IMR-90 (cell line): ENCODE results near the gene SLF2. TPM values are rescaled to one million over a fixed set of nuclear protein-coding genes. Genes with fewer than 3 reads are reported as not detected.
A peak's percentile ranks its signal among the peaks of the same experiment; 100 is the strongest.

Experiments used
- ATAC-seq: fragments of 200-7000 bp; cut with Tn5 transposase; 2 replicates; pipeline ENCODE4 v1.9.1; 2020; ENCODE audit warnings: low read depth, mild to moderate bottlenecking, moderate library complexity
- BruUV-seq: library from RNA; stranded (reverse); fragments of 400-500 nt; replicated peaks from 2 replicates; lab custom pipeline; 2021; lab: Mats Ljungman, UMichigan
- CTCF ChIA-PET: fragments of 300-600 bp; formaldehyde crosslinking; extraction: SDS; loops from one replicate; lab custom pipeline; 2021; ENCODE audit warnings: antibody characterized with exemption; lab: Yijun Ruan, JAX
- POLR2A ChIA-PET: fragments of 300-600 bp; sonication (Branson Sonifier 250); formaldehyde crosslinking; loops from one replicate; lab custom pipeline; 2022; ENCODE audit warnings: antibody characterized with exemption; ENCODE audit not compliant: unreplicated experiment; lab: Charles Lee
- DNase-seq: peaks from one replicate; pipeline ENCODE4 v3.0.0; 2013
- H2AFZ ChIP-seq: replicated peaks from 2 replicates; pipeline ENCODE3; 2013; ENCODE audit warnings: low read length, mild to moderate bottlenecking; ENCODE audit not compliant: poor library complexity
- H2AK5ac ChIP-seq: 2 replicates; pipeline ENCODE4 v1.6.1; 2013; ENCODE audit warnings: low read depth, low read length, inconsistent platforms
- H2AK9ac ChIP-seq: replicated peaks from 2 replicates; pipeline ENCODE3; 2013; ENCODE audit warnings: mild to moderate bottlenecking, low read depth, low read length, moderate library complexity; ENCODE audit not compliant: poor library complexity
- H2BK120ac ChIP-seq: 2 replicates; pipeline ENCODE4 v1.6.1; 2013; ENCODE audit warnings: low read depth, low read length, inconsistent platforms
- H2BK15ac ChIP-seq: 3 replicates; pipeline ENCODE4 v1.6.1; 2013; ENCODE audit warnings: low read depth, low read length, inconsistent platforms
- H2BK20ac ChIP-seq: 2 replicates; pipeline ENCODE4 v1.6.1; 2013; ENCODE audit warnings: low read depth, mild to moderate bottlenecking, inconsistent platforms, low read length, moderate library complexity
- H2BK5ac ChIP-seq: 2 replicates; pipeline ENCODE4 v1.6.1; 2013; ENCODE audit warnings: mild to moderate bottlenecking, low read depth, low read length, inconsistent platforms; ENCODE audit not compliant: poor library complexity, severe bottlenecking
- H3K14ac ChIP-seq: replicated peaks from 2 replicates; pipeline ENCODE4 v1.6.1; 2013; ENCODE audit warnings: low read depth, low read length, inconsistent platforms
- H3K18ac ChIP-seq: 2 replicates; pipeline ENCODE4 v1.6.1; 2013; ENCODE audit warnings: low read depth, low read length, control low read depth
- H3K23ac ChIP-seq: 2 replicates; pipeline ENCODE4 v1.6.1; 2013; ENCODE audit warnings: low read depth, low read length, inconsistent platforms
- H3K27ac ChIP-seq: 2 replicates; pipeline ENCODE4 v1.5.1; 2013; ENCODE audit warnings: mild to moderate bottlenecking, control low read depth, low read length; ENCODE audit not compliant: insufficient read depth
- H3K27me3 ChIP-seq: 2 replicates; pipeline ENCODE4 v1.6.1; 2013; ENCODE audit warnings: low read length; ENCODE audit not compliant: control insufficient read depth, insufficient read depth
- H3K36me3 ChIP-seq: 2 replicates; pipeline ENCODE4 v1.6.1; 2013; ENCODE audit warnings: low read length, mixed read lengths; ENCODE audit not compliant: control insufficient read depth, insufficient read depth
- H3K4ac ChIP-seq: 2 replicates; pipeline ENCODE4 v1.6.1; 2013; ENCODE audit warnings: low read depth, low read length, inconsistent platforms
- H3K4me1 ChIP-seq: 2 replicates; pipeline ENCODE4 v1.6.1; 2013; ENCODE audit warnings: low read length, mixed read lengths; ENCODE audit not compliant: control insufficient read depth, insufficient read depth
- H3K4me2 ChIP-seq: 2 replicates; pipeline ENCODE4 v1.6.1; 2013; ENCODE audit warnings: low read depth, mild to moderate bottlenecking, control low read depth, low read length, moderate library complexity
- H3K4me3 ChIP-seq: 2 replicates; pipeline ENCODE4 v1.5.1; 2013; ENCODE audit warnings: low read depth, mild to moderate bottlenecking, control low read depth, low read length, moderate library complexity; ENCODE audit not compliant: insufficient read depth
- H3K56ac ChIP-seq: 2 replicates; pipeline ENCODE4 v1.6.1; 2013; ENCODE audit warnings: low read length, inconsistent platforms; ENCODE audit not compliant: insufficient read depth; ENCODE audit errors: extremely low read depth
- H3K79me1 ChIP-seq, 2 experiments: 2 replicates each; pipeline ENCODE4 v1.6.1; 2013; ENCODE audit warnings: low read length in 2 of 2, inconsistent platforms in 1 of 2, low read depth in 1 of 2
- H3K9ac ChIP-seq: 2 replicates; pipeline ENCODE4 v1.6.1; 2013; ENCODE audit warnings: low read depth, low read length, control low read depth
- H3K9me1 ChIP-seq: 2 replicates; pipeline ENCODE4 v1.6.1; 2013; ENCODE audit warnings: low read length, inconsistent platforms; ENCODE audit not compliant: insufficient read depth
- H3K9me3 ChIP-seq: 2 replicates; pipeline ENCODE4 v1.6.1; 2013; ENCODE audit warnings: low read length; ENCODE audit not compliant: control insufficient read depth, insufficient read depth
- H4K20me1 ChIP-seq: 2 replicates; pipeline ENCODE4 v1.6.1; 2013; ENCODE audit warnings: low read length, inconsistent platforms; ENCODE audit not compliant: insufficient read depth
- H4K5ac ChIP-seq: 2 replicates; pipeline ENCODE4 v1.6.1; 2013; ENCODE audit warnings: mild to moderate bottlenecking, low read depth, low read length, control low read depth
- H4K8ac ChIP-seq, 2 experiments: 2 replicates each; pipeline ENCODE4 v1.6.1; 2013; ENCODE audit warnings: low read depth in 2 of 2, low read length in 2 of 2, control low read depth in 1 of 2, inconsistent platforms in 1 of 2
- H4K91ac ChIP-seq: 2 replicates; pipeline ENCODE4 v1.6.1; 2013; ENCODE audit warnings: low read depth, low read length, inconsistent platforms; ENCODE audit not compliant: insufficient read depth
- BHLHE40 ChIP-seq: fragments of 150-350 bp; IDR thresholded peaks from 2 replicates; pipeline ENCODE4 v1.6.1; 2016; ENCODE audit warnings: mild to moderate bottlenecking, low read depth, low read length
- CEBPB ChIP-seq: IDR thresholded peaks from 2 replicates; pipeline ENCODE4 v1.6.1; 2012; ENCODE audit warnings: low read depth, low read length, improper control_type of control experiment
- FOS ChIP-seq: fragments of 150-350 bp; IDR thresholded peaks from 2 replicates; pipeline ENCODE4 v1.6.1; 2016; ENCODE audit warnings: low read depth, low read length
- MAFK ChIP-seq: IDR thresholded peaks from 2 replicates; pipeline ENCODE4 v1.6.1; 2012; ENCODE audit warnings: low read depth, low read length, improper control_type of control experiment
- MAZ ChIP-seq: IDR thresholded peaks from 2 replicates; pipeline ENCODE4 v1.6.1; 2012; ENCODE audit warnings: low read depth, mild to moderate bottlenecking, low read length, improper control_type of control experiment, moderate library complexity, borderline replicate concordance
- MXI1 ChIP-seq: IDR thresholded peaks from 2 replicates; pipeline ENCODE4 v1.6.1; 2012; ENCODE audit warnings: low read depth, mild to moderate bottlenecking, low read length, moderate library complexity, borderline replicate concordance
- NFE2L2 ChIP-seq: fragments of 150-350 bp; IDR thresholded peaks from 2 replicates; pipeline ENCODE4 v1.6.1; 2016; ENCODE audit warnings: low read depth, mild to moderate bottlenecking, low read length
- POLR2A ChIP-seq: IDR thresholded peaks from 2 replicates; pipeline ENCODE4 v1.6.1; 2012; ENCODE audit warnings: mild to moderate bottlenecking, low read depth, low read length
- RAD21 ChIP-seq: IDR thresholded peaks from 2 replicates; pipeline ENCODE4 v1.6.1; 2012; ENCODE audit warnings: low read length, improper control_type of control experiment
- RCOR1 ChIP-seq: IDR thresholded peaks from 2 replicates; pipeline ENCODE4 v1.6.1; 2012; ENCODE audit warnings: mild to moderate bottlenecking, low read length, improper control_type of control experiment; ENCODE audit not compliant: insufficient replicate concordance
- RFX5 ChIP-seq: IDR thresholded peaks from 2 replicates; pipeline ENCODE4 v1.8.0; 2012; ENCODE audit warnings: low read depth, mild to moderate bottlenecking, low read length, moderate library complexity
- SMC3 ChIP-seq: fragments of 150-350 bp; IDR thresholded peaks from 2 replicates; pipeline ENCODE4 v1.6.1; 2016; ENCODE audit warnings: low read depth, mild to moderate bottlenecking, antibody characterized with exemption, low read length, moderate library complexity
- USF2 ChIP-seq: fragments of 150-350 bp; IDR thresholded peaks from 2 replicates; pipeline ENCODE4 v1.6.1; 2017; ENCODE audit warnings: mild to moderate bottlenecking, antibody characterized with exemption, low read length, low read depth
- WGBS, 2 experiments: methylation state at CpG; one replicate each; pipeline versions ENCODE4 v1.1.5 to v1.1.7; 2013; ENCODE audit warnings: missing lambda C conversion rate in 2 of 2; ENCODE audit not compliant: insufficient read length in 1 of 2; ENCODE audit errors: extremely low coverage in 2 of 2; 5-methylcytosine and 5-hydroxymethylcytosine counted together
- dilution Hi-C: fragments of 300-500 bp; cut with HindIII; formaldehyde crosslinking; loops from one replicate; pipeline ENCODE4 v1.14.3; 2018; ENCODE audit warnings: low sequenced_read_pairs; ENCODE audit not compliant: unreplicated experiment
- in situ Hi-C: fragments of 300-500 bp; cut with MboI; formaldehyde crosslinking; loops from 3 replicates; pipeline ENCODE4 v1.14.3; 2019; ENCODE audit warnings: low sequenced_read_pairs, inconsistent platforms, mixed read lengths
- intact Hi-C: fragments of 100-400 bp; cut with micrococcal nuclease; formaldehyde crosslinking; loops from 2 replicates; pipeline ENCODE4 v1.10.0; 2022
- polyA plus RNA-seq, 3 experiments: library from polyadenylated mRNA; depleted of rRNA; stranded (reverse); fragments of >200 nt; gene quantifications; 2 replicates each; pipeline ENCODE4 v1.2.3, GENCODE V29; 2012; ENCODE audit warnings: low replicate concordance in 1 of 3
- total RNA-seq: library from RNA; depleted of rRNA; stranded (reverse); fragments of >200 nt; gene quantifications from 2 replicates; pipeline ENCODE4 v1.2.3, GENCODE V29; 2012
- TF ChIP-seq, protein P1 (sequence below): conservative IDR thresholded peaks from 2 replicates; pipeline ENCODE4 v1.5.1; 2012; ENCODE audit warnings: mild to moderate bottlenecking, low read depth, low read length, improper control_type of control experiment

SLF2 gene
- total and polyA plus RNA-seq, 2 of the 4 experiments (the other 2 are of a cell fraction): 8.5 to 21.7 TPM

GRCh38 chr10:100998991-100999741 lies 86.4 kb downstream of the SLF2 start:
- Histone ChIP-seq H3K4me1 (peaks cover 25% of the 10 kb centered on the region), H2AK5ac (peak overlapping the region; percentile 100), H2AFZ (peak overlapping the region; percentile 92), H3K18ac (peak overlapping the region; percentile 88), H4K5ac (peak overlapping the region; percentile 85), H3K27ac (peak overlapping the region; percentile 95), H3K4me3 (peak overlapping the region; percentile 78), H2BK120ac (peak overlapping the region; percentile 99), H4K91ac (peak overlapping the region; percentile 100), H4K20me1 (peaks cover 39% of the 10 kb centered on the region), H3K56ac (peak overlapping the region; percentile 96), H4K8ac (peak overlapping the region; percentile 80 to 99), H2AK9ac (peak overlapping the region; percentile 100), H3K9me3 (no peaks in the 10 kb centered on the region), H3K9me1 (peaks cover 4% of the 10 kb centered on the region), H2BK5ac (peak overlapping the region; percentile 97), H2BK20ac (peak overlapping the region; percentile 80), H2BK15ac (peak overlapping the region; percentile 99; the same call in 2 of the 3 replicates), H3K9ac (peak overlapping the region; percentile 80), H3K4me2 (peak overlapping the region; percentile 88), H3K79me1 (peaks cover 12 to 49% of the 10 kb centered on the region in 2 experiments), H3K4ac (peak overlapping the region; percentile 100), H3K14ac (peak overlapping the region; percentile 100), H3K36me3 (peaks cover 19% of the 10 kb centered on the region; the same call in 1 of the 2 replicates), H3K23ac (peak overlapping the region; percentile 100), H3K27me3 (no peaks in the 10 kb centered on the region)
- CTCF ChIA-PET: interaction anchor here (0.6 to 4.4 kb wide), 6 partner anchors 8 to 62 kb away, joined by 3 to 48 read pairs (median 5); no protein-coding TSS in a partner anchor
- dilution Hi-C loops (no loop called here), intact Hi-C loops (loop anchor here (1.0 kb wide), 1 partner anchor 14 kb away; no protein-coding TSS in a partner anchor), in situ Hi-C loops (no loop called here)
- BruUV-seq: no TSS peak
- POLR2A ChIA-PET: interaction anchor here (0.7 kb wide), 1 partner anchor 9 kb away, joined by 5 read pairs; no protein-coding TSS in a partner anchor
- 1% methylated on average over 53 of the region's 83 CpGs; no CpG with 5 or more reads in 1 of the 2 experiments for WGBS, 2 experiments
- ATAC-seq: peak; percentile 57
- DNase-seq: peak; percentile 75
- TF ChIP-seq BHLHE40: no peak
- no peak for TF ChIP-seq FOS
- peak; percentile 87 for TF ChIP-seq POLR2A
- TF ChIP-seq RAD21: peak; percentile 57
- no peak; the same call in 1 of the 2 replicates for TF ChIP-seq MXI1
- TF ChIP-seq CEBPB: no peak
- TF ChIP-seq RCOR1: no peak
- TF ChIP-seq SMC3: peak; percentile 58
- no peak for TF ChIP-seq MAFK
- TF ChIP-seq USF2: no peak
- no peak for TF ChIP-seq RFX5
- TF ChIP-seq NFE2L2: no peak
- TF ChIP-seq, protein P1, sequence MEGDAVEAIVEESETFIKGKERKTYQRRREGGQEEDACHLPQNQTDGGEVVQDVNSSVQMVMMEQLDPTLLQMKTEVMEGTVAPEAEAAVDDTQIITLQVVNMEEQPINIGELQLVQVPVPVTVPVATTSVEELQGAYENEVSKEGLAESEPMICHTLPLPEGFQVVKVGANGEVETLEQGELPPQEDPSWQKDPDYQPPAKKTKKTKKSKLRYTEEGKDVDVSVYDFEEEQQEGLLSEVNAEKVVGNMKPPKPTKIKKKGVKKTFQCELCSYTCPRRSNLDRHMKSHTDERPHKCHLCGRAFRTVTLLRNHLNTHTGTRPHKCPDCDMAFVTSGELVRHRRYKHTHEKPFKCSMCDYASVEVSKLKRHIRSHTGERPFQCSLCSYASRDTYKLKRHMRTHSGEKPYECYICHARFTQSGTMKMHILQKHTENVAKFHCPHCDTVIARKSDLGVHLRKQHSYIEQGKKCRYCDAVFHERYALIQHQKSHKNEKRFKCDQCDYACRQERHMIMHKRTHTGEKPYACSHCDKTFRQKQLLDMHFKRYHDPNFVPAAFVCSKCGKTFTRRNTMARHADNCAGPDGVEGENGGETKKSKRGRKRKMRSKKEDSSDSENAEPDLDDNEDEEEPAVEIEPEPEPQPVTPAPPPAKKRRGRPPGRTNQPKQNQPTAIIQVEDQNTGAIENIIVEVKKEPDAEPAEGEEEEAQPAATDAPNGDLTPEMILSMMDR: peak; percentile 85
- TF ChIP-seq MAZ: peak; percentile 82
